Left renal pelvis (tissue), 4 donors: ENCODE results near the gene PLEKHA7. TPM values are rescaled to one million over a fixed set of nuclear protein-coding genes. Genes with fewer than 3 reads are reported as not detected.
A peak's percentile ranks its signal among the peaks of the same experiment; 100 is the strongest.

ENCODE experiments used
- DNase-seq, 4 donors: peaks; one replicate each; pipeline ENCODE4 v3.0.0-alpha.2; 2013; ENCODE audit warnings: low read depth in 4 of 4, low spot score in 3 of 4
- polyA plus RNA-seq, 4 donors: library from polyadenylated mRNA; unstranded; fragments of 120-200 nt; gene quantifications; one replicate each; pipeline ENCODE4 v1.2.1, GENCODE V29; 2013; ENCODE audit not compliant: insufficient read length in 4 of 4

Gene PLEKHA7
- polyA plus RNA-seq, 4 donors: 5.4 to 55.4 (median 47.2) TPM

- no peak for DNase-seq
These were observed 159.2 kb downstream of the PLEKHA7 start for GRCh38 chr11:16854979-16855378.

DNA sequence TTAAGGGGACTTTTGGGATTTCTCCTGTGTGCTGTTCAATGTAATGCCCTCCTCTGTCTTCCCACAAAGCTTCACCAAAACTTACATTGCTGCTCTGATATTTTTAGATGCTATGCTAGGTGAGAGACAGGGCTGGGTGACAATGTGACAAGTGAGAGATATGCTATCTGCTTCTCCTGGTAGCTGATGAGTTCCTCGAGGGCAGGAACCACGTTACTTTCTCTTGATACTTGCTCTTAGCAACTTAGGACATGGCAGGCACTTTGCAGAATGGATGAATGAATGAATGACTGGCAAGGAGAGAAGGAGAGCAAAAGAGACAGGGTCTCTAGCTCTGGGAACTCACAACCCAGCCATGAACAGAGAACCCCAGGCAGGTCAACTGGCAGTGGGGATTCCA is 160.4 kb downstream of the PLEKHA7 start:
- no peak for DNase-seq

- no peak for DNase-seq
These were observed 160.9 kb downstream of the PLEKHA7 start for GRCh38 chr11:16853266-16853665.

- DNase-seq: no peak
These were observed 167.9 kb downstream of the PLEKHA7 start for GRCh38 chr11:16846305-16846704.

- DNase-seq: no peak
These were observed 169.9 kb downstream of the PLEKHA7 start for GRCh38 chr11:16844268-16844771.

DNA sequence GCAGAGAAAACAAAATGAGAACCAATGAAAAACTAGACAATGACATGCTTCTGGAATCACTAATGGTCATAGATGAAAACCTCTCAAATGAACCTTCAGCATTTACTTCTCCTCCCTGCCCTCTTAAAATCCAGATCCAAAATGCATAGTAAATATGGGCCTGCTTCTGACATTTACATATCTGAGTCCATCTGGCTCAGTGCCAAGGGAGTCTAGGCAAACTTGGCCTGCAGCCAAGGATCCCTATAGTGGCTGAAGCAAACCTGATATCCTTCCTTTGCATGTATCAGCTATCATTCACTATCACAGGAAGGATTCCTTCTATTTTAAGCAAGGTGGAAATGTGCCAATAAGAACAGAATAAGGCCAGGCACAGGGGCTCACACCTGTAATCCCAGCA is 170.9 kb downstream of the PLEKHA7 start:
- no peak for DNase-seq

DNA sequence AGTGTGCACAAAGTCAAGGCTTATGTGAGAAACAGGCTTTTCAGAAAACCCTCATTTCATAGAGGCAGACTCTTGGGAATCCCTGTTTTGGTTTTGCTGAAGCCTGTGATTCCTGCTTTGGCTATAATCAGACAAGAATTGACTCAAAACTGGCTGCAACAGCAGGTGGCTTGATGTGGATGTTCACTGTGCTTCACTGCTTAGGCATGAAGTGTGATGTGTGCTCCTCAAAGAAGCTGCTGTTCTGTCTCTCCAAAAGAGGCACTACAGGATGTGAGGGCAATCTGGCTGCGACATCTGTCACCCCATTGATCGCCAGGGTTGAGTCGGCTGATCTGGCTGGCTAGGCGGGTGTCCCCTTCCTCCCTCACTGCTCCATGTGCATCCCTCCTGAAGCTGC is 172.2 kb downstream of the PLEKHA7 start:
- DNase-seq: no peak

GRCh38 chr11:16841481-16841880 is 172.7 kb downstream of the PLEKHA7 start:
- DNase-seq: no peak

- DNase-seq: no peak
These were observed 173.3 kb downstream of the PLEKHA7 start for GRCh38 chr11:16840951-16841350.

DNA sequence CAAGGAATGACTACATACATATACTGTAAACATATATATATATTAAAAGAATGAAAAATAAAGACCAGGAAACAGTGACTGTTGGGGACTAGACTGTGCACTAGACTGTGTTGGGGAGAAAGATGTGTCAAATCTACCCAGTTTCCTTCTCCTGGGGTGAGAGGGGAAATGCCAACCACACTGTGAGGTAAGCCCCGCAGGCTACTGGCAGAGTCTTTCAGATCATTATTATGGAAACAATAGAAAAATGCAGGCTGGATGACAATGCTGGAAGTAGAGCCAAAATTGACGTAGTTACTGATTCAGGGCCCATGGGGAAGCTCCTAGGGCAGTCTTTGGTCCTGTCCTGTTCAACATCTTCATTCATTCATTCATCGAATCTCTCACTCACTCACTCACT is 174.4 kb downstream of the PLEKHA7 start:
- no peak for DNase-seq

GRCh38 chr11:16834384-16834783 is 179.8 kb downstream of the PLEKHA7 start:
- no peak for DNase-seq

DNA sequence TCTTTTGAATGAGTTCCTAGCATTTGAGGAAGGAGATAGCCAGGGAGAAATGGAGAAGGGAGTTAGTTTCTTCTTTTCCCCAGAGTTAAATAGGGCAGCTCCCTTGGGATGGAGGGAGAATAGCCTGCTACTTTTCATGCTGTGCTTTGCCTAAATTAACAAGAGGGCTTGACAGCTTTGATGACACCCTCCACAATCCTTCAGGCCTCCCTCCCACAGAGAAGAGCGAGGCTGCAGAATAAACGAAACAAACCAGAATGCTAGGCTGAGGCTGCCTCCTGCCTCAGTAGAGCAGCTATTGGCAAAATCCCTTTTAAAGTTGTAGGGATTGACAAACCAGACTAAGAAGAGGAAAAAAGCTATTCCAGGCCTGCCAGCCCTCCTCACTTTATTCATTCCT is 181.2 kb downstream of the PLEKHA7 start:
- DNase-seq: no peak

GRCh38 chr11:16832193-16832539 is 182.0 kb downstream of the PLEKHA7 start:
- no peak for DNase-seq

- peak in 2 of 4 donors; percentile 18 to 29 for DNase-seq
These were observed 182.7 kb downstream of the PLEKHA7 start for GRCh38 chr11:16831316-16832192.

DNA sequence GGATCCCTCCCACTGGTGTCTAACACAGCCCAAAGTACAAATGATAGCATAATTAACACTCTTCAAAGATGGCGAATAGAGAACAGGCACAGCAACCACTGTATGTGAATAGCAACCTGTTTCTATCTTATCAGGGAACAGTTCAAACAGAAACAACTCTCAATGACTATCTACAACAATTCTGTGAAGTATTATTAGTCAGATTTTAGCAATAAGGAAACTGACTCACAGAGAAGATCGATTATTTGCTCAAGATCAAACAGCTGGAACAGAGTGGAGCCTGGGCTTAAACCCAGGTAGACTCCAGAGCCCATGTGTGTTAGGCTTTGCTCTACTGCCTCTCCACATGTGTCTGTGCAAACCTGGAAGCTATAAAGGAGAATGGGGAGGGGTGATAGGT is 187.1 kb downstream of the PLEKHA7 start:
- no peak for DNase-seq

DNA sequence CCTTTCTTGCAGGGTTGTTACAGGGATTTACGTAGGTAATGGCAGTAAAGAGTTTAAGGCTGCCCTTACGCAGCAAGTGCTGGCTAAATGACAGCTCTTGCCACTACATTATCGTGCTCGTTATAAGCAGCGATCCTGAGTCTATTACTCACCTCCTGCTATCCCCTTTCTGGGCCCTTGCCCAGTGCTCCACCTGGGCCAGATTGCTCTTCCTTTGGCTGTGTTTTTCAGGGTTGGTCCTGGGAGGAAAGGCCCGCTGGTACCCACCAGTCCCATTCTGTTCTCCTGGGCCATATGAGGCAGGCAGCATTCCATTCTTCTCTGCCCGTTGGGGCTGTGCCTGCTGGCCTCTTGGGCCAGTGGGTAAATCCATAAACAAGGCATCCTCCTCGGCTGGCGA is 188.2 kb downstream of the PLEKHA7 start:
- no peak for DNase-seq

DNA sequence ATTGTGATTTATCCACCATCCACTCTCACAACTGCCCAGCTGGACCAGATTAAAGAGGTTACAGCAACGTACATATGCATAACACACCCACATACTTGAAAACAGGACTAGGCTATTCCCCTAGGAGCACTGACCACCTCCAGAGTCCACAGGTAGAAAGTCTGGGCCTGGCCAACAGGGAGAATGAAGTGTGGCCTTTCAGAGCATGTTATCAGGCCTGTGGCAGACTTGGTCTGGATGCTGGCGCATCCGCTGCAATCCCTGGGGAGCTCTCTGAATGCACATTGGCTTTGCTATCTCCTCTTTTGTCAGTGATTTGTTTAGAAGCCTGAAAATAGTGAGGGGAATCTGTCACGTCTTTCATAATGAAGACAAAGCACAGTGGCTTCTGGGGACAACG is 189.1 kb downstream of the PLEKHA7 start:
- no peak for DNase-seq

DNA sequence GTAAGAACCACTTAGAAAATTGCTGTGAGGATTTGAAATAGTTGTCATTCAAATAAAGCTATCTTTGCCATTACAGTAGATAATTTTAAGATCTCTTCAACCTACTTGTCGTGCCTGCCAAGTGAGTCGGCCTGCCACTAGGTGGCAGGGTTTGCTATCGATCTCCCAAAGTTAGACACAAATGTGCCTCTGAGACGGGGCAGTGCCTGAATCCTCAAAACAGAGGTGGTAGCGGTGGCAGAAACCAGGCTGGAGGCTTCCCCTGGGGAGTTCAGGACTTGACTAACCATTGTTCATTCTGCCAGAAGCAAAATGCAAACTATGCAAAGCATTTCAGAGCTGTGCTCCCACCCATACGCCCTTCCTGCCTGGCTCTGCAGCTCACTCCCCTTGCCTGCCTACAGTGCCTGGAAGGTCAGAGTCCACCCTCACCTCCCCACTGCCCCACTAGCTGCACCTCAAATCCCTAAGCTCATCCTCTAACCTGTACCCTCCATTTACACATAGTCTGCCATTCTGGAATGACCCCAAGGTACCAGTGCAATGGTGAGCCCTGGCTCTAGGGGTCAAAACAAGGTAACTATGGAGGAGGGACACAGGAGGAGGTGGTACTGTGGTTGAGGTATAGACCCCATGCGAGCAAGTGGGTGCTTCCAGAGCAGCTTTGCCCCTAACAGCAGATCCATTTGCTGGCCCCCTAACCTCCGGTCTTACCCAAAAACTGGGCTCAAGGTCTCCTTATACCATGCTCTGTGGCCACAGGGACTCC is 193.7 kb downstream of the PLEKHA7 start:
- peak; percentile 50 to 60 (median 55) for DNase-seq

GRCh38 chr11:16818284-16818683 is 195.9 kb downstream of the PLEKHA7 start:
- DNase-seq: no peak

- no peak for DNase-seq
These were observed 196.9 kb downstream of the PLEKHA7 start for GRCh38 chr11:16817351-16817750.

DNA sequence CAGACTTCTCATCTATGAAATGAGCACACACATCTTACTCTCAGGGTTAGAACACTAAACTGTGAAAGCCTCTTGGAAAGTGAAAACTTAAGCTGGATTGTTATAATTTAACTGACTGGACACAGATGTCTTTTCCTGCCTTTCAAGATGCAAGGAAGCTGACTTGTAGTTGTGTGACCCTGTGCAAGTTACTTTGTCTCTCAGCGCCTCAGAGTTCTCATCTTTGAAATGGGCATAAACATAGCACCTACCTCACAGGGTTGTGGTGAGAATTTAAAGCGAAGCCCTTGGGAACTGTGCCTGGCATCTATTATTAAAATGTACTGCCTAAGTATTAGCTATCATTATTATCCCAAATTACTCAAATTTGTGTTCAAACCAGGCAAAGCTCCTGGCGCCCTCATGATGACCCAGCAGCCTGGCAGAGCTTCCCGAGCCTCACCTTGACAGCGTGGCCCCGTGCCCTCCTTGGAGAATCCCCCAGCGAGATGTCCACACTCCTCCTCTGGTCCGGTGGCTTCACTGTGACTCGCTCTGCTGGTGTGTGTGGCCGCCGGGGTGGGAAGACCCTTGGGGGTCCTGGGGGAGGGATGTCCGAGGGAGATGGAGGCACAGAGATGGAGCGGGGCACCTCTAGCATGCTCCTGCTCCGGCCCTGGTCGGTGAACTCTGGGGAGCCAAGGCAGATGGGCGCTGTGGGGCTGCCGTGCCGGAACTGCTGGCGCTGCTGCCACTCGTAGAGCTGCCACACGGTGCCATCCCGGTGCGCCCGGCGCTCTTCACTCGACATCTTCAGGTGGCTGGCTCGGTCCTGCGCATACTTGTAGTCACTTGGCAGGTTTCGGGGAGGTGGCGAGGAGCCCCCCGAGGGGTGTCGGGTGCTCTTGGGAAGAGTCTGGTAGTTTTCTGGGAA is 197.6 kb downstream of the PLEKHA7 start:
- no peak for DNase-seq
